ENCODE measurements around the gene FBN1. TPM values are rescaled to one million over a fixed set of nuclear protein-coding genes. Genes with fewer than 3 reads are reported as not detected.

FBN1 gene
- total RNA-seq, 1 experiment from 2014 or later = 109 TPM

DNA sequence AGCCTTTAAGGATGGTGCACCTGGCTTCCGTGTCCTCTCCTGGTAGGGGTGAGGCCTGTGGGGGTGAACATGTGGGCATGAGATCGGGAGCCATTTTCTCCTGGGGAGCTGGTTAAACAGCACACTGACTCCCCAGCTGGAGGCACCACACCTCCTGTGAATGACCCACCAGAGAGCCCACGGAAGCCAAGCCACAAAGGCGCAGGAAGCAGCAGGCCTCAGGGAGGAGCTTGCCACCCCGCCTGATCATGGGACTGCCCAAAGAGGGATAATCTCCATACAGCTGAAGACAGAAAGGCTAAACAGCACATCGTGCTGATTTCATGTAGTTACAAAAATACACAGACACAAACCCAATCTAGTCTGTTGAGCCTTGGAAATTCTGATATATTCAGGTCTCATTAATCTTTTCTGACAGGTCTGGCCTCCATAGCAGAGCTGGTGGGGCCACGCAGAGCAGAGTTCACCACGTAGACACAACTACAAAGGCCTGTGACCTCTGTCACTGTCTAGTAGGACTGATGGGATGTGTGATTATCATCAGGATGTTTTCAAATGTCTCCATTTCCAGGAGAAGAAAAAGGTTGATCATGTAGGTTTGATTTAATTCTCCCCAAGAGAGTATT, 239.1 kb downstream of the FBN1 start:
- DNase-seq (ENCODE audit: low read depth) = no peak

DNA sequence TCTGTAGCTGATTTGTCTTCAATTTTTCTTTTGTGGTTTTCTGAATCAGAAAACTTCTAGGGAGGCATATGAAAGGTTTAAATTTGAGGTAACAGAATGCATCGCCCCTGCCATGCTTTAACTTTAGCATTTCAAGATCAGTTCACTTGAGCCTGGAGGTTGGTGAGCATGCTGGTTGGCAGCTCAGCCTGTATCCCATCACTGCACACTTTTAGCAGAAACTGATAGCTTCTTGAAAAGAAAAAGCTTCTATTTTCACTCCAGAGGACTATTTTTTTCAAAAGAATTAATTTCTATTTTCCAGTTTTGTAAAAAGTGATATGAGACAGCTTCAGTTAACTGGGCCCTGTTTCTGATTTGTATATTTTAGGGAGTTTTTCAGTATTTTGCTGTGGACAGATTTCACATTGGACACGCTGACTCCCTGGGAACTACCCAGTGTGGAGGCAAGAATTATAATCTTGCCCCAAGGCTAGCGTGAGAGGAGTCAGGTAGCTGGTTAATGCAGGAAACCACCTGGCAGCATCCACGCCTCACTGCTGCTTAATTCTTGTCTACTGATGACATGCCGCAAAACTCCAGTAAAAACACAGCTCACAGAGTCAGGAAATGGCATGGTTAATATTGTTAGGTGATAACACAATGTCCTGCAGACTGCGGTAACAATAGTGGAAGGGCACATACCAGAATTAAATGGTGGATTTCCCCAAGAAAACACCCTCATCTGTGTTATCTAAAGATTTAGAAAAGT, 242.9 kb downstream of the FBN1 start:
- no peak for DNase-seq (ENCODE audit: low read depth)

DNA sequence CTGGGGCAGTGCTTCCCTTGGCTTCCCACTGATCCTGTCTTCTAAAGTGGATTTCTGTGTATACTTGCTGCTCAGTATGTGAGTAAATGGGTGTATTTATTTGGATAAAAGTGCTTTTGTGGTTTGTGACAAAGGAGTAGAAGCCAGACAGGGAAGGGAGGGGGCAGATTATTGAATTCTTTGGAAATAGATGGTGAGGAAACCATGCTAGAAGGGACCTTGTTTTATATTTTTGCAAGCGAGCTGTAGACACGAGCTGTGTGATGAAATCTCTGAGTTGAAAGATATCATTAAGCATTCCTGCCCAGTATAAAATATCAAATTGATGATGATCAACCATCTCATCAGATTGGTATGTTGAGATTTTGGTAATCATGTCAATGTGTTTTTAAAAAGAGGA, 245.4 kb downstream of the FBN1 start:
- no peak for DNase-seq (ENCODE audit: low read depth)

DNA sequence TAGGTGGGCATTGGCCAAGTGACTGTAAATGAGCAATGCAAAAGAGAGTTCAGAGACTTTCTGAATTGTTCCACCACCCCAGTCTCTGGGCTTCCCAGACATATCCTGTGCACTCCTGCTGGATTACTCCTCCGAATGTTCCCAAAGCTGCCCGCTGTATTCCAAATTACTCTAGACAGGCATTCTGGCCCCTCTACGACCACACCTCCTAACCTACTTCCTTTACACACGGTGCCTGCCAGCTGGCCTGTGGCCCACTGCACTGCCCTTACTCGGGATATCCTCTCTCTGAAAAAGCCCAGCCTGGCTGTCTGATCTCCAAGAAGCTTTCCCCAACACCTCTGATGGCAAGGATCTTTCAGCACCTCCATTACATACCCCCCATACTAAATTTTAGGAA, 247.7 kb downstream of the FBN1 start:
- no peak for DNase-seq (ENCODE audit: low read depth)

DNA sequence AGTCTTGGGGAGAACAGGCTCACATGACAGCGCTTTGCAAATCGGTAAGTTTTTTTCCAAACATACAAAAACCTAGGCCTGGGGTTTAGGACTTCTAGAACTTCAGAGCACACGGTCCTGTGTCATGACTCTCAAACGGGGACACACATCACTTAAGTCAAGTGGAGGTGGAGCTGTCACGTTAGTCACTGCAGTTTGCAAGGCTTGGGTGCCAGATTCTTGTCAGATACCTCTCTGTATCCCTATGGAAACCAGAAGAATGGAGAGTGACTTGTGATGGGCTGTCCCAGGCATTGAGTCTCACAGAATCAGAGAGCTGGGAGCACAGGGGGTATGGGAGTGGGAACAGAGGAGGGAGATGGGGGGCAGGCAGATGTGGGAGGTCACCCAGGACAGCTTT, 249.5 kb downstream of the FBN1 start:
- DNase-seq (ENCODE audit: low read depth) = no peak

DNA sequence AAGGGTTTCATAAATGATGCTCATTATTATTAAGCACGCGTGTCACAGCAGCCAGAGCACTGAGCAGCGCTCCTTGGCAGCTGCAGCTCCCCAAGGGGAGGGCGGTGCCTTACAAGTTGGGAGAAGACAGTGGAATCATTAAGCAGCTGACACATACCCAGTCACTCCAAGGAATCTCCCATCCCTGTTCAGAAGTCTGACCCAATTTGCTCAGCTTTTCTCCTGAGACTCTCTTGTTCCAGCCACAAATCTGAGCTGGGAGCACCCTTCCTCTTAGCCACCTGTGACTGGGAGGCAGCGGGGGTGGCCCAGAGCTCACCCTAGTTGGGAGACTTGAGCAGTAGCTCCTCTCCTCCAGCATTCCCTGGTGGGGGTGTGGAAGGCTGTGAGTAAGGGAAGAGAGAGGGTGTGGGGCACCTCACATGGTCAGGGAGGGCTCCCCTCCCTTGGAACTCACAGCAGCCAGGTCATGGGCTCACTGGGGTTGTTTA, 249.9 kb downstream of the FBN1 start:
- DNase-seq (ENCODE audit: low read depth) = peak; percentile 88

DNA sequence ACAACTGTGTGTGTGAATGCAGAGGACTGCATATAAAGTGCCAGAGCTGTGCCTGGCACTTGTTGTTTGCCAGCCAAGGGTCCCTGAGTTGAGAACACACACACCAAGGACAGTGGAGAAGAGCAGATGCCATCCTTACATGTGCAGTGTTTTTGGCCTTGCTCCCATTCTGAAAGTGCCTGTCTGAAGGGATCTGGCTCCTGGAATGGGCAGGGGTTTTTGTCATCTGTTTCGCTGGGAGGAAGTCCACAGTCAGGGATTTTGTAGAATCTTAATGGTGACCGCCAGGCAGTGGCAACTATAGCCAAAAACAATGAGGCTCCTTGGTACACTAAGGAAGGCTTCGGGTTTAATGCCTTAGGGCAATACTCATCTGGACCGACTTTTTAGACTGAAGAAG, 250.5 kb downstream of the FBN1 start:
- no peak for DNase-seq (ENCODE audit: low read depth)

DNA sequence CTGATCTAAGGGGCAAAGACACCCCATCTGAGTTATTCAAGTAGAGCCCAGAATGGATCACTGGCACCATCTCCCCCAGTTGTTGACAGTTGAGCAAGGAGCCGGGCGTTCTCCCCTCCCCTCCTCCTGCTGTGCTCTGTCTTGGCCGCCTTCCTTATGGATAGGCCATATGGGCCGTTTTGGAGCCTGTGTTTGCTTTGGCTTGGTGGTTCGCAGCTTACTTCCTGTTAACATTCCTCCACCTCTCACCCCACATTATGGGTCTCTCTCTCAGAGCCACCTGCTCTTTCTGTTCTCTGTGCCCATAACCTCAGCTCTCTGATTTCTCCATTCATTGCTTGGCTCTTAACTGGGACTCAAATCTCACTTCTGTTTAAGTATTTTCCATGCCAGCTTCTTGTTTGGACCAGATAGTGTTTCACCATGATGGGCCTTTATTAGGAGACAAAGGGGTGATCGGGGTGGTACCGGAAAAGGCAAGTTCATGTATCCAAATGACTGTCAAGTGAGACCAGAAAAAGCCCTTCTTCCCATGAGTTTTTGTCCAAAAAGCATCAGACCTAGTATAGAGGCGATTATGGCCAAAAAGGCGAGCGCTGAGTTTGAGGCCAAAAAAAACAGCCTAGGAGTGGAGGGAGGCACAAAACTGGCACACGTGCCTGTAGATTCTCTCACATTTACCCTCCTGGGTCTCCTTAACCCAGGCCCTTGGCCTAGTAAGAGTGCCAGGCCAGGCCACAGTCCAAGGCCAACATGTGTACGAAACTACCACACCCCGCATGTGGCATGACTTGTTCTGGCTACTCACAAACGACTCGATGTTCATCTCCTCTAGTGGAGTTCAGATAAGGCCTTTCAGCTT, 251.6 kb downstream of the FBN1 start:
- no peak for DNase-seq (ENCODE audit: low read depth)

DNA sequence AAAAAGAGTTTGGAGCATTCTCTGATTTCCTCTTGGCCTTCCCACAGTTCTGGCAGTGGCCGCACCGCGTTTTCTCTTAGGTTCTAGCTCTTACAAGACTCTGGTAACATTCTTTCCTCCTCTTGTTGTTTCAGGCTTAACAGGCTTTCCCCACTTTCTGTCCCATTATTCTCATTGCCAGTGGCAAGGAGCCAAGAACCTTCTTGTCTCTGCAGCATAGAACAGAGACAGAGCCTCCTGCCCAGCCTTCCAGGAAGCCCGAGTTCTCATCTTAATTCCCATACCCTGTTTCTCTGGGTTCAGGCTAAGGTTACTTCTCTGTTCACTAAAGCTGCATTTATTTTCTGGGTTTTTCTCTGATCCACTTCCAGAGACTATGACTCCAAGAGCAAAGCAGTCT, 253.2 kb downstream of the FBN1 start:
- DNase-seq (ENCODE audit: low read depth) = no peak

DNA sequence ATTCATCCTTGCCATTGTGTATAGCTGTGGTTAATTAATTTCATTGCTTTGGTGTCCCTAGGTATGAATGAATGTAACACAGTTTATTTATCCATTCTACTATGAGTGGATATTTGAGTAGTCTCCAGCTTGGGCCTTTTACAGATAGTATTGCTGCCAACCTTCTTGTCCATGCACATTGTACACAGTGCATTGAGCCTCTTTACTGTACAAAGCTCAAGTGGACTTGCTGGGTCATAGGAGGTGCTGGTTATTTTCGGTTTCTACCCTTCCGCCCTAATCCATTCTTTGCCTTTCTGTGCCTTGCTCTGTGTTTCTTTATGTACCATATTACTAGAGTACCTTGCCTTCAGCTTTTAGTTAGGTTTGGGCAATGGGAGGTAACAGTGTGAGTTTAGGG, 253.6 kb downstream of the FBN1 start:
- no peak for DNase-seq (ENCODE audit: low read depth)

DNA sequence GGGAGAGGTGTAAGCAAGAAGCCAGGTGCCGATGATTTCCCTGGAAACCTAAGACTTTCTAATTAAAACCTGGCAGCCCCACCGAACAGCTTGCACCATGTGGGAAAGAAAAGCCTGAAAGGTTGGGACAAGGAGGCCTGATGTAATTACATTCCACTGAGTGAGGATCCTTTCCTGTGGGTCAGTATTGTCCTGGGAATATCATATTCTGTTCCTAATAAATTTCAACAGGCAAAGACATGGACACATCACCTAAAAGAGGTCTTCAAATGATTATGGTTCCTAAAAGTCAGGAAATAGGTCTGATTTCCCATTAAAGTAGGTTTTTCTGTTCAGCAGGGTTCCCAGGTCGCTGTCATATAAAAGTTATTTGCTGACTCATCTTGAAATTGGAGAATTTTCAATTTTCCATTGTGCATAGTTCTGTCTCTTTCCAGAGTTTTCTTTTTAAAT, 255.8 kb downstream of the FBN1 start:
- DNase-seq (ENCODE audit: low read depth) = peak; percentile 45

DNA sequence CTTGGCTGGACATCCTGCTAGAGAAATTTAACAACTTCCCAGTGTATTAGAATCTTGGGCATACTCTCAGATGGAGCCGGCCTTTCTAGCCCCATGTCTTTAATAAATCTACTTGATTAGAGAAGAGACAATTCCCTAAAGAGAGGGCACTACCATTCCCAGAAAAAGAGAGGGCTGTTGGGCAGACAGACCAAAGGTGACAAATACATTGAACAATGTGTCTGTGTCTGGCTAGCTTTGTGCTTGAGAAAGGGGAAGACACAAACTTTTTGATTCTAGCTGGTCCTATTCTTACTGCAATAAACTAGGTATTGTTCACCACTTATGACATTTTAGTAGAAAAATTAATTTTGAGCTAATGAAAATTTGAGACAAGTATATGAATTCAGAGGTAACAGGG, 256.6 kb downstream of the FBN1 start:
- no peak for DNase-seq (ENCODE audit: low read depth)

DNA sequence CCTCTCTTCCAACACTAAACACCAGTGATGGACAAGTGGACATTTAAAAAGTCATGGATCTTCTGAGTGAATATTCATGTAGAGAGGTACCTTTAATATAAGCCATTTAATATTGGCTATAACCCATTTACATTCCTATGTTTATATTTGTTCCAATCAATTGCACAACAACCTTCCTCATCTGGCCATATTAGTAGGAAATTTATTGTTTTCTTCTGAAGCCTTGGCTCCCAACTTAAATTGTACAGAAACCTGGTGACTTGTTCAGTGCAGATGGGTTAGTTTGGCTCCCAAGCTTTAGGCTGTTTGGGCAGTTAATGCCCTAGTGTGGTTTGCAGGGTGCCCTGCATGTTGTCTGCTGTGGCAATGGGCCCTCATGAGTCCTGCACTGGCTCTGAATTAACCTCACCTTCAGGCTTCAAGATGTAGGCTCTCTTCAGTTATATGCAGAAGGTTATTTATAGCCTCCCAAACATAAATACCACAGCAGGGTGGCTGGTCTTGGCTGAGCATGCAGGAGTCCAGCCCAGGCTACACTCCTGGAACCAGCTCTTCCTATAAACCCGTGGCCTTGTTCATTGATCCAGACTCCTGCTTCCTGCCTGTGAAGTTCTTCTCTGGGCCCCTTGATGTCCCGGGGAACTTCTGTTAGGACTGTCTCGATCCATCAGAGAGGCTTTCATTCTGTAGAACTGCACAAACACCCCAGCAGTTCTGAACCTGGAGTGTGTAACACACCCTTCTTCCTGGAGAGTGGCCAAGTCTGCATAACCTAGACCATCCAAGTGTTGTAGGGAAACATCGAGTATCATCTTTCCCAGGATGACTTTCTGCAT, 257.3 kb downstream of the FBN1 start:
- DNase-seq (ENCODE audit: low read depth) = no peak

DNA sequence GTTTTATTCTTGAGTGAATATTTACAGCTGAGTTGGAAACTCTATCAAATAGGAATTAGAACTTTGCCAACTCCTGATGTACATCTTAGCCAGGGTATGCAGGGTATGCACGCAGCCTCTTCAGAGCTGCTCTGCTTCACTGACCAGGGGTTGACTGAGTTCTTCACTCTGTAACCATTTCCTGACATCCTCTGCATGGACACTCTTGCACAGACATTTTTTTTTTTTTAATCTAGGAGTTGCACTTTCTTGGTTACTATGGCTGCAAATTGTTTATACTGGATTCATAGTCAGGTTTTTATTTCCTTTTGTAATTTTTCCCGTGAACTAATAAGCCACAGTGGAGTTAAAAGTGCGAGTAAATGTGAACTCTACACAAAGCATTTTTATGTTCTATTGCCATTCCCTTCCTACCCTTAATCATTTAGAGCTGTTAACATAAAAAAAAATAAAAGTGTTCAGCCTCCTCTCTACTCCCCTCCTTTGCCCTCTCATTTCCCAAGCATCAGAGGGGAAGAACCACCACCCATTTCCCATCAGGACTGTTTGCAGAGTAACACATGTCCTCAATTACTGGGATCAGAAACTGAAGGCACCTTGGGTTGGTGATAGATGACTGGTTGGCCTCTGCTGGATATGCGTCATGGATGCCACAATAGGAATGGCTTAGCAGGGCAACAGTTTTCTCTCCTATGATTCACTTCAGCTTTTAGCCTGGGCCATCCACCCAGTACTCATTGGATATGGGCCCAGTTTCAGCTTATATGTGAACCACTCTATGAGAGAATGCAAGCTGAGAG, 260.3 kb downstream of the FBN1 start:
- DNase-seq (ENCODE audit: low read depth) = peak; percentile 62

DNA sequence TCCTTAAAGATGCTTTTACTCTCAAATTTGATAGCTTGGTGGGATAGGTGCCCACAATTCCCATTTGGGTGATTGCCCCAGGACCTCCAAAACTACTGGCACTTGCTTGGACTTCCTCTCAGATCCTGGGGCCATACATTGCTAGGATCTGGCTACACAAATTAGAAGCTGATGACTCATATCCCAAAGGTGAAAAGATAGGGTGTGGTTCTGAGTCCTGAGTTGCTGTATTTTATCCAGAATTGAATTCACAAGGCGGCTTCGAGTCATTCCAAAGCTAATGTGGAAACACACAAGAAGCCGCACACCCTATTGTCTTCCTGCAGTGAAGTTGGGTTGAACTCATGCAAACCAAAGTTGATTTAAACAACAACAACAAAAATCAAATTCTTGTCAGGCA, 260.9 kb downstream of the FBN1 start:
- no peak for DNase-seq (ENCODE audit: low read depth)

DNA sequence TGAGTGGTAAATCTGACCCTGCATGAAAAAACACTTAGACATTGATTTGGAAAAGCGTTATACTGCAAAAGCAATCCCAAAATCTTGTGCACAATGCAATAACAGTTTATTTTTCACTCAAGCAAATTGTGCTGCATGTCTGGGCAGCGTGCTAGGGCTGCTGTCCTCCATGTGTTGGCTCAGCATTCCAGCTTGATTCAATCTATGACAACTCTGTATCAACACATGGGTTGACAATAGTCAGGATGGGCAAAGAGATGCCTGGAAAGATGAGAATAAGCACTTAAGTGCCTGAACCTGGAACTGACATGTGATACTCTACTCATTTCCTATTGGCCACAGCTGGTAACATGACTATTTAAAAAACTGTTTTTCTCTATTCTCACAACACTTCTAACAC, 262.5 kb downstream of the FBN1 start:
- DNase-seq (ENCODE audit: low read depth) = no peak

DNA sequence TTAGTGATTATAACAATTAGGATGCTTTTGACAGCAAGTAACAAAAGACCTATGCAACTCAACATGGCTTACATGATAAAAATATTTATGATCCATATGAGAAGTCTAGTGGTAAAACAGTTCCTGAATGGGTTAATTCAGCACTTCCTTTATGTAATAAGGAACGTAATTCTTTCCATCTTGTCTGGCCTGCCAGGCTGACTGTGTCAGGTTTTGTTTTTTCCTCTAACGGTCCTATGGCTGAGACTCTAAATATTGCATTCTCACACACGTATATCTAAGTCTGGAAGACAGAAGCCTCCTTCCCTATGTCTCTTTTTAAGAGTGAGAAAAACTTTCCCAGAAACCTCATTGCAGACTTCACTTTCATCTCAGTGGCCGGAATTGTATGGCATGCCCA, 263.6 kb downstream of the FBN1 start:
- no peak for DNase-seq (ENCODE audit: low read depth)

DNA sequence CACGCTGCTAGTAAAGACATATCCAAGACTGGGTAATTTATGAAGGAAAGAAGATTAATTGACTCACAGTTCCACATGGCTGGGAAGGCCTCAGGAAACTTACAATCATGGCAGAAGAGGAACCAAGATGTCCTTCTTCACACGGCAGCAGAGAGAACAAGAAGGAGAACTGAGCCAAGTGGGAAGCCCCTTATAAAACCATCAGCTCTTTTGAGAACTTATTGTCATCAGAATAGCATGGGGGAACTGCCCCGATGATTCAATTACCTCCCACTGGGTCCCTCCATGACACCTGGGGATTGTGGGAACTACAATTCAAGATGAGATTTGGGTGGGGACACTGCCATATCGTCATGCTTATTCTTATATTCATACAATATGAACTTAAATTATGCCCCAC, 265.3 kb downstream of the FBN1 start:
- no peak for DNase-seq (ENCODE audit: low read depth)

DNA sequence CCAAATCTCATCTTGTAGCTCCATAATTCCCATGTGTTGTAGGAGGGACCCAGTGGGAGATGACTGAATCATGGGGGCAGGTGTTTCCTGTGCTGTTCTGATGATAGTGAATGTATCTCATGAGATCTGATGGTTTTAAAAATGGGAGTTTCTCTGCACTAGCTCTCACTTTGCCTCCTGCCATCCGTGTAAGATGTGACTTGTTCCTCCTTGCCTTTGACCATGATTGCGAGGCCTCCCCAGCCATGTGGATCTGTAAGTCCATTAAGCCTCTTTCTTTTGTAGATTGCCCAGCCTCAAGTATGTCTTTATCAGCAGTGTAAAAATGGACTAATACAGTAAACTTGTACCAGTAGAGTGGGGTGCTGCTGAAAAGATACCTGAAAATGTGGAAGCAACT, 269.7 kb downstream of the FBN1 start:
- no peak for DNase-seq (ENCODE audit: low read depth)

DNA sequence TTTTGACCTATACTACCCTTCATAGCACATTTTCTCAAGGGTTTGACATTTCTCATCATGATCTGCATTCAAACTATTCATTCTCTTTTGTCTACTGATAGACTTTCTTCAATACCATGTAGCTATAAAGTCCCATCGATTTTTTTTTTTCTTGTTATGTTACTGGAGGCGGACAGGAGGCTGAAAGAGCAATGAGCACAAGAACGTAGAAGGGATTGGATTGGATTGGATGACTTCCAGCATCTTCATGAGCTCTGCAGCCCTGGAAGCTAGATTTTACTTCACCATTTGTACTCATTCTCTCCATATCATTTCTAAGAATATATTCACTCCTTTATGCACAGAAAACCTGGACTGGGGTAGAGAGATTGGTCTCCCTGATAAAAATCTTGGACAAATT, 271.0 kb downstream of the FBN1 start:
- DNase-seq (ENCODE audit: low read depth) = no peak

Measured in LHCN-M2 (cell line).